Panc1 (cell line): ENCODE data around the gene PDE11A. TPM values are rescaled to one million over a fixed set of nuclear protein-coding genes. Genes with fewer than 3 reads are reported as not detected.

Experiments used
- ATAC-seq: fragments of 200-7000 bp; cut with Tn5 transposase; 2 replicates; pipeline ENCODE4 v1.9.1; 2020; ENCODE audit warnings: mild to moderate bottlenecking, moderate library complexity
- BruUV-seq: library from RNA; stranded (reverse); fragments of 400-500 nt; replicated peaks from 2 replicates; lab custom pipeline; 2021; lab: Mats Ljungman, UMichigan
- CTCF ChIA-PET: fragments of 300-600 bp; sonication (Branson Sonifier 250); formaldehyde crosslinking; loops from one replicate; lab custom pipeline; 2022; ENCODE audit warnings: antibody characterized with exemption; lab: Charles Lee
- POLR2A ChIA-PET: fragments of 300-600 bp; sonication (Branson Sonifier 250); formaldehyde crosslinking; loops from one replicate; lab custom pipeline; 2022; ENCODE audit warnings: antibody characterized with exemption; lab: Charles Lee
- DNase-seq: peaks from one replicate; pipeline ENCODE4 v3.0.0-alpha.2; 2010; ENCODE audit warnings: low read depth, low spot score
- H3K27ac ChIP-seq: 2 replicates; pipeline ENCODE4 v1.5.1; 2011; ENCODE audit warnings: mild to moderate bottlenecking, low read length, inconsistent platforms
- H3K27me3 ChIP-seq: fragments of 200-500 bp; sonication (Bioruptor generic); 2 replicates; pipeline ENCODE4 v1.6.0; 2014; ENCODE audit warnings: low read length, inconsistent platforms; ENCODE audit not compliant: control insufficient read depth, insufficient read depth
- H3K36me3 ChIP-seq: fragments of 200-500 bp; sonication (Bioruptor generic); 2 replicates; pipeline ENCODE4 v1.5.1; 2014; ENCODE audit warnings: inconsistent platforms, mild to moderate bottlenecking, low read length, moderate library complexity; ENCODE audit not compliant: control insufficient read depth, insufficient read depth
- H3K4me1 ChIP-seq: 2 replicates; pipeline ENCODE4 v1.5.1; 2011; ENCODE audit warnings: inconsistent platforms, mild to moderate bottlenecking, low read length, moderate library complexity; ENCODE audit not compliant: control insufficient read depth, insufficient read depth
- H3K4me3 ChIP-seq, 2 experiments: 2 replicates each; pipeline ENCODE4 v1.5.1; 2011 to 2012; ENCODE audit warnings: low read depth in 2 of 2, low read length in 2 of 2, mild to moderate bottlenecking in 2 of 2, inconsistent platforms in 1 of 2, moderate library complexity in 1 of 2
- H3K9me3 ChIP-seq: fragments of 200-500 bp; sonication (Bioruptor generic); 2 replicates; pipeline ENCODE4 v1.5.1; 2014; ENCODE audit warnings: low read depth, mild to moderate bottlenecking, inconsistent platforms, low read length, moderate library complexity; ENCODE audit not compliant: control insufficient read depth, insufficient read depth
- POLR2AphosphoS5 ChIP-seq: IDR thresholded peaks from 2 replicates; pipeline ENCODE4 v1.6.1; 2012; ENCODE audit warnings: mild to moderate bottlenecking, low read depth, low read length, moderate library complexity
- SIN3A ChIP-seq: IDR thresholded peaks from 2 replicates; pipeline ENCODE4 v1.6.1; 2012; ENCODE audit warnings: low read depth, mild to moderate bottlenecking, low read length, moderate library complexity, borderline replicate concordance; ENCODE audit not compliant: insufficient read depth
- TCF7L2 ChIP-seq: IDR thresholded peaks from 2 replicates; pipeline ENCODE4 v1.6.1; 2011; ENCODE audit warnings: mild to moderate bottlenecking, low read depth, low read length, inconsistent platforms
- in situ Hi-C: cut with HindIII; loops from 2 replicates; pipeline ENCODE4 v1.10.0; 2016; ENCODE audit warnings: low sequenced_read_pairs, low pct_unique_long_range_greater_than_20kb
- intact Hi-C: fragments of 100-400 bp; cut with micrococcal nuclease; formaldehyde crosslinking; loops from one replicate; pipeline ENCODE4 v1.10.0; 2022; ENCODE audit not compliant: unreplicated experiment
- total RNA-seq: library from RNA; stranded (reverse); gene quantifications from one replicate; pipeline ENCODE4 v1.2.1, GENCODE V29; 2021; ENCODE audit not compliant: unreplicated experiment
- TF ChIP-seq, protein P1 (sequence below): fragments of 450-650 bp; IDR thresholded peaks from 2 replicates; pipeline ENCODE4 v1.5.1; 2017; ENCODE audit warnings: mild to moderate bottlenecking
- TF ChIP-seq, protein P2 (sequence below), 2 experiments: IDR thresholded peaks; 2 replicates each; pipeline ENCODE4 v1.6.1; 2011 to 2012; ENCODE audit warnings: low read depth in 2 of 2, control low read depth in 1 of 2, low read length in 1 of 2, mild to moderate bottlenecking in 1 of 2, moderate library complexity in 1 of 2; ENCODE audit not compliant: insufficient read depth in 1 of 2

Gene PDE11A
- total RNA-seq, 1 experiment from 2014 or later = not detected

DNA sequence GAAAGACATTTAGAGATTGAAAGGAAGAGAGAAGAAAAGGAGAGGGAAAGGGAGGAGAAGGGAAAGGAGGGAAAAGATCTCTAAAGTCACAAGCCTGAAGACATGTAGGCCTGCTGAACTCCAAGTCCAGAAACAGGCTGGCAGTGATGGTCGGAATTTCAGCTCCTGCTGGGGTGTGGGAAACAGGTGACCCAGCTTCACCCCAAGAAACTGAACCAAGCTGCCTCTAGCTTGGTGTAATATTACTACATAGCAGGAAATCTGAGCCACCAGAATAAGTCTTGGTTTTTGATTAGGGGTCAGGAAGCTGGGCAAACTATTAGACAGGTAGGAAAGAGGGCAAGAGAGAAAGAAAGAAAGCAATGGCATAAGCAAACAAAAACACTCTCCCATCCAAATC is 185.8 kb downstream of the PDE11A start:
- no peak for ATAC-seq
- no peak for DNase-seq
- no peak overlapping the region for H3K27ac ChIP-seq
- H3K9me3 ChIP-seq = no peaks in the 10 kb centered on the region
- intact Hi-C loops (no loop called here), in situ Hi-C loops (no loop called here)
- no peak overlapping the region for H3K4me3 ChIP-seq
- H3K36me3 ChIP-seq = no peaks in the 10 kb centered on the region
- ChIA-PET POLR2A (no interaction called here), CTCF (no interaction called here)
- H3K4me1 ChIP-seq = no peaks in the 10 kb centered on the region
- 0 out of 2 replicates have a peak, but pooled peaks cover 2% of the 10 kb centered on the region for H3K27me3 ChIP-seq
- BruUV-seq = no TSS peak
- TF ChIP-seq SIN3A (no peak), TCF7L2 (no peak), POLR2AphosphoS5 (no peak)
- TF ChIP-seq, protein P1, sequence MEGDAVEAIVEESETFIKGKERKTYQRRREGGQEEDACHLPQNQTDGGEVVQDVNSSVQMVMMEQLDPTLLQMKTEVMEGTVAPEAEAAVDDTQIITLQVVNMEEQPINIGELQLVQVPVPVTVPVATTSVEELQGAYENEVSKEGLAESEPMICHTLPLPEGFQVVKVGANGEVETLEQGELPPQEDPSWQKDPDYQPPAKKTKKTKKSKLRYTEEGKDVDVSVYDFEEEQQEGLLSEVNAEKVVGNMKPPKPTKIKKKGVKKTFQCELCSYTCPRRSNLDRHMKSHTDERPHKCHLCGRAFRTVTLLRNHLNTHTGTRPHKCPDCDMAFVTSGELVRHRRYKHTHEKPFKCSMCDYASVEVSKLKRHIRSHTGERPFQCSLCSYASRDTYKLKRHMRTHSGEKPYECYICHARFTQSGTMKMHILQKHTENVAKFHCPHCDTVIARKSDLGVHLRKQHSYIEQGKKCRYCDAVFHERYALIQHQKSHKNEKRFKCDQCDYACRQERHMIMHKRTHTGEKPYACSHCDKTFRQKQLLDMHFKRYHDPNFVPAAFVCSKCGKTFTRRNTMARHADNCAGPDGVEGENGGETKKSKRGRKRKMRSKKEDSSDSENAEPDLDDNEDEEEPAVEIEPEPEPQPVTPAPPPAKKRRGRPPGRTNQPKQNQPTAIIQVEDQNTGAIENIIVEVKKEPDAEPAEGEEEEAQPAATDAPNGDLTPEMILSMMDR = no peak
- TF ChIP-seq, protein P2, sequence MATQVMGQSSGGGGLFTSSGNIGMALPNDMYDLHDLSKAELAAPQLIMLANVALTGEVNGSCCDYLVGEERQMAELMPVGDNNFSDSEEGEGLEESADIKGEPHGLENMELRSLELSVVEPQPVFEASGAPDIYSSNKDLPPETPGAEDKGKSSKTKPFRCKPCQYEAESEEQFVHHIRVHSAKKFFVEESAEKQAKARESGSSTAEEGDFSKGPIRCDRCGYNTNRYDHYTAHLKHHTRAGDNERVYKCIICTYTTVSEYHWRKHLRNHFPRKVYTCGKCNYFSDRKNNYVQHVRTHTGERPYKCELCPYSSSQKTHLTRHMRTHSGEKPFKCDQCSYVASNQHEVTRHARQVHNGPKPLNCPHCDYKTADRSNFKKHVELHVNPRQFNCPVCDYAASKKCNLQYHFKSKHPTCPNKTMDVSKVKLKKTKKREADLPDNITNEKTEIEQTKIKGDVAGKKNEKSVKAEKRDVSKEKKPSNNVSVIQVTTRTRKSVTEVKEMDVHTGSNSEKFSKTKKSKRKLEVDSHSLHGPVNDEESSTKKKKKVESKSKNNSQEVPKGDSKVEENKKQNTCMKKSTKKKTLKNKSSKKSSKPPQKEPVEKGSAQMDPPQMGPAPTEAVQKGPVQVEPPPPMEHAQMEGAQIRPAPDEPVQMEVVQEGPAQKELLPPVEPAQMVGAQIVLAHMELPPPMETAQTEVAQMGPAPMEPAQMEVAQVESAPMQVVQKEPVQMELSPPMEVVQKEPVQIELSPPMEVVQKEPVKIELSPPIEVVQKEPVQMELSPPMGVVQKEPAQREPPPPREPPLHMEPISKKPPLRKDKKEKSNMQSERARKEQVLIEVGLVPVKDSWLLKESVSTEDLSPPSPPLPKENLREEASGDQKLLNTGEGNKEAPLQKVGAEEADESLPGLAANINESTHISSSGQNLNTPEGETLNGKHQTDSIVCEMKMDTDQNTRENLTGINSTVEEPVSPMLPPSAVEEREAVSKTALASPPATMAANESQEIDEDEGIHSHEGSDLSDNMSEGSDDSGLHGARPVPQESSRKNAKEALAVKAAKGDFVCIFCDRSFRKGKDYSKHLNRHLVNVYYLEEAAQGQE (IDR thresholded peaks at IDR 0.05; ENCODE audit: insufficient read depth in 1 of 2, low read depth in 2 of 2, low read length in 1 of 2) = no peak

DNA sequence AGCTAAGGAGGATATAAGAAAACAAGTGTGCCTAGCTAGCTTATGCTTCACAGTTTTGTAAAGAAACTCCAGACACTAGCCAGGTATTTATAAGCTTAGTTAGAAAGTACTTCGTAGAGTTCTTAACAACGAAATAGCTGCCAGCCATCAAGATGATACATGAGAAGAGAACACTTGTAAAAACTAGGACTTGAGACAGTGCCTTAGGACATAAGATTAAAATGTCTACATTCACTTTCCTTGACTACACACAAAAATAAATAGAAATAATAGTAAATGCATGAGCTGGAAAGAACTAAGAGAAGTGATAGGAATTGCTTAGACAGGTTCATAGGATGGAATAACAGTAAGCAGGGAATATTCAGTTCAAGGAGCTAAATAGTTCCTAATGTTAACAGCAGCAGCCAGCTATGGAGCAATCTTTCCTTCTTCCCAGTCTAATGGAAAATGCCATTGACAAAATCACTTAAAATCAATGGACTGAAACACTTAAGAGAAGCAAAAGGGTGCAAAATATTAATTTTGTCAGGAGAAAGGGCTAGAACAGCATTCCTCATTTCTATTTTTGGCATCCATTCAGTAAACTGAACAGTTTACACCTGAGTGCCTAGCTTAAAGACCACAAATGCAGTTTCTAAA is 186.6 kb downstream of the PDE11A start:
- BruUV-seq = no TSS peak

More for the DNA sequence above, 186.6 kb downstream of the PDE11A start:
- in situ Hi-C loops = no loop called here
- H3K27ac ChIP-seq = no peak overlapping the region
- H3K9me3 ChIP-seq = no peaks in the 10 kb centered on the region
- no peak for DNase-seq
- no peaks in the 10 kb centered on the region for H3K36me3 ChIP-seq
- ChIA-PET CTCF (no interaction called here), POLR2A (no interaction called here)
- TF ChIP-seq, protein P1 = no peak
- no peak for TF ChIP-seq TCF7L2
- H3K27me3 ChIP-seq = 0 out of 2 replicates have a peak, but pooled peaks cover 2% of the 10 kb centered on the region
- H3K4me1 ChIP-seq = no peaks in the 10 kb centered on the region
- ATAC-seq = no peak
- H3K4me3 ChIP-seq = no peak overlapping the region
- intact Hi-C loops = no loop called here
